Measurements from ENCODE around the gene CDHR2.
A peak's percentile ranks its signal among the peaks of the same experiment; 100 is the strongest.

Gene CDHR2

DNA sequence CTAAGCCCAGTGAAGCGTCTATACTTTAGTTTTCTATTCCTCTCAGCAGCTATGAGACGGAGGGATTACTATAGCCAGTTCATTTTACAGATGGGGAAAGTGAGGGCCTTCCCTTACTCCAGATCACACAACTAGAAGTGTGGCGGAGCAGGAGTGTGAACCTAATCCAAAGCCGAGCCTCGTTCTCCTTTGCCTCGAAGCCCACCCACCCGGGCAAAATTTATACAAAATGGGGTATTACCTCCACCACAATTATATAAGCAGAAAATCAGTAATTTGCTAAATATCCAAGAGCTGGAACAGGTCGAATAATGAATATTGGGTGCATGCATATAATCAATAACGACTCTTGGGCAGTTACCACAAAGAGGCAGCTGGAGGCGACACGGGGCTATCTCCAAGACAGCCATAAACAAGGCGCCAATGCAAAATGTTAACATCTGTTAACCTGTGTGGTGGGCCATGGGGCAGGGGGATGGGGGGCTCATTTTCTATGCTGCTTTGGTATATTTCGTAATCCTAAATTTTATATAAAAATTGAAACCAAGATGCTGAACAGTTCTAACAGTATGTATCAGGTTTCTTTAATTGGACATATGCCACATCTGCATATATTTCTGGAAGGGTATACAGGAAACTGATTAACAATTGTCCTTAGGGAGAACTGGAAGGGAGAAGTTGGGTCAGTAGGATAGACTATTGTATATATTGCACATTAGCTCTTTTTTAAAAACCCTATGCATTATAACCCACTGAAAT is 10.7 kb upstream of the CDHR2 start:
- H3K4me1 ChIP-seq (ENCODE audit: insufficient read depth, low read length, severe bottlenecking) = peaks cover 48% of the 10 kb centered on the region
- H3K9me2 ChIP-seq (ENCODE audit: low read depth, low read length) = no peaks in the 10 kb centered on the region
- H3F3A ChIP-seq (ENCODE audit: insufficient read depth, low read length) = no peaks in the 10 kb centered on the region
- H3K79me2 ChIP-seq (ENCODE audit: insufficient read depth, low read length) = peaks cover 27% of the 10 kb centered on the region
- H3K36me3 ChIP-seq (ENCODE audit: insufficient read depth, low read length) = peaks cover 13% of the 10 kb centered on the region; the same call in 1 of the 2 replicates
- no peak overlapping the region for H2AFZ ChIP-seq (ENCODE audit: low read length)
- TF ChIP-seq, protein P1, sequence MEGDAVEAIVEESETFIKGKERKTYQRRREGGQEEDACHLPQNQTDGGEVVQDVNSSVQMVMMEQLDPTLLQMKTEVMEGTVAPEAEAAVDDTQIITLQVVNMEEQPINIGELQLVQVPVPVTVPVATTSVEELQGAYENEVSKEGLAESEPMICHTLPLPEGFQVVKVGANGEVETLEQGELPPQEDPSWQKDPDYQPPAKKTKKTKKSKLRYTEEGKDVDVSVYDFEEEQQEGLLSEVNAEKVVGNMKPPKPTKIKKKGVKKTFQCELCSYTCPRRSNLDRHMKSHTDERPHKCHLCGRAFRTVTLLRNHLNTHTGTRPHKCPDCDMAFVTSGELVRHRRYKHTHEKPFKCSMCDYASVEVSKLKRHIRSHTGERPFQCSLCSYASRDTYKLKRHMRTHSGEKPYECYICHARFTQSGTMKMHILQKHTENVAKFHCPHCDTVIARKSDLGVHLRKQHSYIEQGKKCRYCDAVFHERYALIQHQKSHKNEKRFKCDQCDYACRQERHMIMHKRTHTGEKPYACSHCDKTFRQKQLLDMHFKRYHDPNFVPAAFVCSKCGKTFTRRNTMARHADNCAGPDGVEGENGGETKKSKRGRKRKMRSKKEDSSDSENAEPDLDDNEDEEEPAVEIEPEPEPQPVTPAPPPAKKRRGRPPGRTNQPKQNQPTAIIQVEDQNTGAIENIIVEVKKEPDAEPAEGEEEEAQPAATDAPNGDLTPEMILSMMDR (IDR thresholded peaks at IDR 0.05; ENCODE audit: low read length) = no peak
- no peak for TF ChIP-seq EZH2 (IDR thresholded peaks at IDR 0.05; ENCODE audit: borderline replicate concordance, low read length)
- H4K20me1 ChIP-seq (ENCODE audit: insufficient read depth, low read length) = no peaks in the 10 kb centered on the region
- H3K9me3 ChIP-seq (ENCODE audit: low read length) = no peaks in the 10 kb centered on the region
- peak overlapping the region; percentile 65 for H3K27ac ChIP-seq (ENCODE audit: low read depth, low read length, poor library complexity, severe bottlenecking)
- H3K4me2 ChIP-seq (ENCODE audit: low read length) = peak overlapping the region; percentile 76
- H3K9ac ChIP-seq (ENCODE audit: low read length) = peak overlapping the region; percentile 48; the same call in 1 of the 2 replicates
- H3K4me3 ChIP-seq (ENCODE audit: low read depth, low read length, poor library complexity, severe bottlenecking) = peak overlapping the region; percentile 94
- no peaks in the 10 kb centered on the region for H3K27me3 ChIP-seq (ENCODE audit: insufficient read depth, low read length)

DNA sequence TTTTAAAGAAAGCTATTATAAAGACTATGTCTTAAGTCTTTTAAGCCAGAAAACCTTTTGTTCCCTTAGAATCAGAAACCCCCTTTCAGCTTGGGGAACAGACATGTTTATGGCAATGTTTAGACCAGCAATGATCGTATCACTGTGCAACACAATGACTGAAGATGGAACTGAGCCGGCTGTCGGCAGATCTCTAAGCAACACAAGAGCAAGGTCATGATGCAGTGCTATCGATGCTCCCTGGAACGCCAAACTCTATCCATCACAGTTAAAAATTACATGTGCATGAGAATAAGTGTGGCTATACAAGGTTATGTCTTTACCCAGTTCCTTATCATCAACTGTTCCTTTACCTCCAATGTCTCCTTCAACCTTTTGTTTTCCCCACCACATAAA is 10.2 kb upstream of the CDHR2 start:
- no peaks in the 10 kb centered on the region for H3K27me3 ChIP-seq (ENCODE audit: insufficient read depth, low read length)
- H3F3A ChIP-seq (ENCODE audit: insufficient read depth, low read length) = no peaks in the 10 kb centered on the region
- H3K36me3 ChIP-seq (ENCODE audit: insufficient read depth, low read length) = peaks cover 13% of the 10 kb centered on the region; the same call in 1 of the 2 replicates
- TF ChIP-seq, protein P1 (IDR thresholded peaks at IDR 0.05; ENCODE audit: low read length) = no peak
- no peak for TF ChIP-seq EZH2 (IDR thresholded peaks at IDR 0.05; ENCODE audit: borderline replicate concordance, low read length)
- no peak overlapping the region for H3K4me3 ChIP-seq (ENCODE audit: low read depth, low read length, poor library complexity, severe bottlenecking)
- H2AFZ ChIP-seq (ENCODE audit: low read length) = no peak overlapping the region
- peaks cover 48% of the 10 kb centered on the region for H3K4me1 ChIP-seq (ENCODE audit: insufficient read depth, low read length, severe bottlenecking)
- peak overlapping the region; percentile 65 for H3K27ac ChIP-seq (ENCODE audit: low read depth, low read length, poor library complexity, severe bottlenecking)
- H3K9me2 ChIP-seq (ENCODE audit: low read depth, low read length) = no peaks in the 10 kb centered on the region
- no peak overlapping the region for H3K4me2 ChIP-seq (ENCODE audit: low read length)
- peaks cover 24% of the 10 kb centered on the region for H3K79me2 ChIP-seq (ENCODE audit: insufficient read depth, low read length)
- no peak overlapping the region for H3K9ac ChIP-seq (ENCODE audit: low read length)
- no peaks in the 10 kb centered on the region for H3K9me3 ChIP-seq (ENCODE audit: low read length)
- no peaks in the 10 kb centered on the region for H4K20me1 ChIP-seq (ENCODE audit: insufficient read depth, low read length)

DNA sequence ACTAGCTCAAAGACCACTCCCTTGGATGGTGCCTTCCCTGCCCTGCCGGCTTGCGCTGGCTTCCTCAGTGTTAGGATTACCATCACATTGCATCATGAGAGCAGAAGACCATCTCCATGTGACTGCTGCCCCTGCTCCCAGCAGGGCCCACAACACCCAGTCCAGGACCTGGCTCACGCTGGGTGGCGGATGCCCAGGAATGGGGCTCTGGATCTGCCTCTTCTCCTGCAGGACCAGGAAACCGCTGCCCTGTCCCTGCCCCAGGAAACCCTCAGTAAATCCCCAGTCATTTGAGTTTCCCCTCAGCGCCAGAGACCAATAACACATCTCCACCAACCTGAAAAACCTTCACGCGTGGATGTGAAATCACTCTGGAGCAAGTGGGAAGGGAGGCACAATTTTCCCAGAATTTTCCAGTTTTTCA is 8.7 kb upstream of the CDHR2 start:
- peaks cover 43% of the 10 kb centered on the region for H3K4me1 ChIP-seq (ENCODE audit: insufficient read depth, low read length, severe bottlenecking)
- no peaks in the 10 kb centered on the region for H3K9me2 ChIP-seq (ENCODE audit: low read depth, low read length)
- no peaks in the 10 kb centered on the region for H3K9me3 ChIP-seq (ENCODE audit: low read length)
- TF ChIP-seq, protein P1 (IDR thresholded peaks at IDR 0.05; ENCODE audit: low read length) = no peak
- TF ChIP-seq EZH2 (IDR thresholded peaks at IDR 0.05; ENCODE audit: borderline replicate concordance, low read length) = no peak
- no peak overlapping the region for H3K4me3 ChIP-seq (ENCODE audit: low read depth, low read length, poor library complexity, severe bottlenecking)
- H3K4me2 ChIP-seq (ENCODE audit: low read length) = no peak overlapping the region
- no peak overlapping the region for H3K9ac ChIP-seq (ENCODE audit: low read length)
- H3K27me3 ChIP-seq (ENCODE audit: insufficient read depth, low read length) = no peaks in the 10 kb centered on the region
- H3K27ac ChIP-seq (ENCODE audit: low read depth, low read length, poor library complexity, severe bottlenecking) = no peak overlapping the region
- no peaks in the 10 kb centered on the region for H4K20me1 ChIP-seq (ENCODE audit: insufficient read depth, low read length)
- H2AFZ ChIP-seq (ENCODE audit: low read length) = no peak overlapping the region
- no peaks in the 10 kb centered on the region for H3F3A ChIP-seq (ENCODE audit: insufficient read depth, low read length)
- H3K36me3 ChIP-seq (ENCODE audit: insufficient read depth, low read length) = peaks cover 6% of the 10 kb centered on the region; the same call in 1 of the 2 replicates
- H3K79me2 ChIP-seq (ENCODE audit: insufficient read depth, low read length) = peaks cover 11% of the 10 kb centered on the region

Measured in OCI-LY1 (cell line).